GM18526 (cell line): ENCODE data around the gene SLC10A7.

Experiments
- POLR2A ChIP-seq: IDR thresholded peaks from 3 replicates; pipeline ENCODE4 v1.6.1; 2011; ENCODE audit not compliant: insufficient read length; ENCODE audit errors: extremely low read depth

SLC10A7 gene

GRCh38 chr4:146282657-146283056 lies 239.1 kb downstream of the SLC10A7 start:
- no peak for TF ChIP-seq POLR2A

GRCh38 chr4:146278986-146279385 lies 242.8 kb downstream of the SLC10A7 start:
- no peak for TF ChIP-seq POLR2A

- no peak for TF ChIP-seq POLR2A
Measured at GRCh38 chr4:146275370-146275769, 246.4 kb downstream of the SLC10A7 start.

GRCh38 chr4:146274774-146275173 lies 247.0 kb downstream of the SLC10A7 start:
- TF ChIP-seq POLR2A: no peak

- TF ChIP-seq POLR2A: peak; percentile 37
Measured at GRCh38 chr4:146273204-146273901, 248.4 kb downstream of the SLC10A7 start.

GRCh38 chr4:146271466-146271865 lies 250.3 kb downstream of the SLC10A7 start:
- no peak for TF ChIP-seq POLR2A

- TF ChIP-seq POLR2A: no peak
Measured at GRCh38 chr4:146269228-146269653, 252.5 kb downstream of the SLC10A7 start.

- no peak for TF ChIP-seq POLR2A
Measured at GRCh38 chr4:146267826-146268225, 253.9 kb downstream of the SLC10A7 start.

- no peak for TF ChIP-seq POLR2A
Measured at GRCh38 chr4:146265950-146266490, 255.7 kb downstream of the SLC10A7 start.

GRCh38 chr4:146263793-146264192 lies 257.9 kb downstream of the SLC10A7 start:
- no peak for TF ChIP-seq POLR2A

GRCh38 chr4:146261041-146261440 lies 260.7 kb downstream of the SLC10A7 start:
- no peak for TF ChIP-seq POLR2A

GRCh38 chr4:146260521-146260920 lies 261.2 kb downstream of the SLC10A7 start:
- no peak for TF ChIP-seq POLR2A

- no peak for TF ChIP-seq POLR2A
Measured at GRCh38 chr4:146257511-146257910, 264.2 kb downstream of the SLC10A7 start.

- no peak for TF ChIP-seq POLR2A
Measured at GRCh38 chr4:146256328-146256727, 265.4 kb downstream of the SLC10A7 start.

- TF ChIP-seq POLR2A: no peak
Measured at GRCh38 chr4:146255874-146256273, 265.9 kb downstream of the SLC10A7 start.

- TF ChIP-seq POLR2A: no peak
Measured at GRCh38 chr4:146255463-146255862, 266.3 kb downstream of the SLC10A7 start.
